CD14-positive monocyte (primary cell): ENCODE data around the gene PSAPL1. TPM values are rescaled to one million over a fixed set of nuclear protein-coding genes. Genes with fewer than 3 reads are reported as not detected.

Experiments used
- DNase-seq, 3 donors: peaks; one replicate each; pipeline ENCODE4 v3.0.0-alpha.2; 2011 to 2022
- H2AFZ ChIP-seq: 2 replicates; pipeline ENCODE4 v1.6.0; 2012; ENCODE audit warnings: mild to moderate bottlenecking, low read depth, low read length, inconsistent platforms; ENCODE audit not compliant: insufficient read depth, poor library complexity, severe bottlenecking
- H3K27ac ChIP-seq, 2 donors: 1 replicate in 1 of 2; 2 replicates in 1 of 2; pipeline ENCODE4 v1.5.1; 2012 to 2013; ENCODE audit warnings: low read length in 2 of 2, control low read depth in 1 of 2, inconsistent platforms in 1 of 2, low read depth in 1 of 2, mild to moderate bottlenecking in 1 of 2
- H3K27me3 ChIP-seq, 2 donors: one replicate each; pipeline versions ENCODE4 v1.6.0 to v1.6.1; 2011 to 2013; ENCODE audit warnings: low read length in 2 of 2; ENCODE audit not compliant: control insufficient read depth in 2 of 2, insufficient read depth in 2 of 2
- H3K36me3 ChIP-seq, 2 donors: replicated peaks in 1 of 2; 1 replicate in 1 of 2; 2 replicates in 1 of 2; pipeline versions ENCODE4 v1.5.1 to v1.6.1; 2012 to 2013; ENCODE audit warnings: low read length in 2 of 2, control low read depth in 1 of 2, inconsistent platforms in 1 of 2, mild to moderate bottlenecking in 1 of 2; ENCODE audit not compliant: insufficient read depth in 2 of 2, control insufficient read depth in 1 of 2
- H3K4me1 ChIP-seq, 2 donors: 1 replicate in 1 of 2; 2 replicates in 1 of 2; pipeline versions ENCODE4 v1.5.1 to v1.6.1; 2012 to 2013; ENCODE audit warnings: low read length in 2 of 2, control low read depth in 1 of 2, inconsistent platforms in 1 of 2, mild to moderate bottlenecking in 1 of 2, moderate library complexity in 1 of 2; ENCODE audit not compliant: insufficient read depth in 2 of 2, control insufficient read depth in 1 of 2
- H3K4me2 ChIP-seq: replicated peaks from 2 replicates; pipeline ENCODE3; 2012; ENCODE audit warnings: low read length, moderate library complexity, mild to moderate bottlenecking; ENCODE audit not compliant: poor library complexity, severe bottlenecking; ENCODE audit errors: extremely low read depth
- H3K4me3 ChIP-seq, 3 experiments: fragments of 200-600 bp in 1 of 3; sonication (generic) in 1 of 3; replicated peaks in 1 of 3; 1 replicate in 2 of 3; 2 replicates in 1 of 3; pipeline ENCODE4 v1.5.1; 2011 to 2013; ENCODE audit warnings: low read length in 3 of 3, mild to moderate bottlenecking in 3 of 3, control low read depth in 2 of 3, low read depth in 2 of 3, inconsistent platforms in 1 of 3, moderate library complexity in 1 of 3
- H3K79me2 ChIP-seq: 2 replicates; pipeline ENCODE4 v1.6.0; 2012; ENCODE audit warnings: mild to moderate bottlenecking, control low read depth, inconsistent platforms, low read length, moderate library complexity; ENCODE audit not compliant: insufficient read depth
- H3K9ac ChIP-seq: 2 replicates; pipeline ENCODE4 v1.6.0; 2017; ENCODE audit warnings: low read length, mild to moderate bottlenecking; ENCODE audit not compliant: insufficient read depth, poor library complexity, severe bottlenecking
- H3K9me3 ChIP-seq, 2 donors: replicated peaks in 1 of 2; 1 replicate in 1 of 2; 2 replicates in 1 of 2; pipeline versions ENCODE4 v1.5.1 to v1.6.1; 2012 to 2013; ENCODE audit warnings: low read length in 2 of 2, control low read depth in 1 of 2; ENCODE audit not compliant: control insufficient read depth in 1 of 2, insufficient read depth in 1 of 2
- H4K20me1 ChIP-seq: 2 replicates; pipeline ENCODE4 v1.6.0; 2012; ENCODE audit warnings: mild to moderate bottlenecking, low read length, control low read depth, moderate library complexity; ENCODE audit not compliant: insufficient read depth
- H3K27ac Mint-ChIP-seq, 7 donors: one replicate each; pipeline ENCODE4 v1.8.0; 2020; ENCODE audit warnings: mild to moderate bottlenecking in 7 of 7, mixed read lengths in 7 of 7, moderate library complexity in 6 of 7, inconsistent platforms in 2 of 7
- H3K27me3 Mint-ChIP-seq, 3 donors: one replicate each; pipeline ENCODE4 v1.8.0; 2021 to 2022; ENCODE audit warnings: low read depth in 3 of 3, mild to moderate bottlenecking in 3 of 3, mixed read lengths in 3 of 3, moderate library complexity in 3 of 3, inconsistent platforms in 1 of 3
- H3K36me3 Mint-ChIP-seq, 2 donors: one replicate each; pipeline ENCODE4 v1.8.0; 2020; ENCODE audit warnings: mixed read lengths in 2 of 2, inconsistent platforms in 1 of 2, mild to moderate bottlenecking in 1 of 2
- H3K4me1 Mint-ChIP-seq: one replicate; pipeline ENCODE4 v1.8.0; 2020; ENCODE audit warnings: mild to moderate bottlenecking, mixed read lengths
- H3K4me3 Mint-ChIP-seq, 2 donors: one replicate each; pipeline ENCODE4 v1.8.0; 2020; ENCODE audit warnings: mild to moderate bottlenecking in 2 of 2, mixed read lengths in 2 of 2, moderate library complexity in 1 of 2
- H3K9me3 Mint-ChIP-seq, 7 donors: one replicate each; pipeline ENCODE4 v1.8.0; 2020 to 2022; ENCODE audit warnings: mixed read lengths in 7 of 7, mild to moderate bottlenecking in 6 of 7, moderate library complexity in 6 of 7, inconsistent platforms in 2 of 7
- CTCF ChIP-seq: fragments of 200-600 bp; IDR thresholded peaks from one replicate; pipeline ENCODE4 v1.8.0; 2022; ENCODE audit warnings: antibody characterized with exemption, mild to moderate bottlenecking
- WGBS: methylation state at CpG from one replicate; pipeline ENCODE4 v1.1.5; 2013; ENCODE audit warnings: missing lambda C conversion rate; ENCODE audit not compliant: insufficient coverage; 5-methylcytosine and 5-hydroxymethylcytosine counted together
- intact Hi-C, 2 donors: fragments of 100-400 bp; cut with micrococcal nuclease; formaldehyde crosslinking; loops; one replicate each; pipeline versions ENCODE4 v1.15.0 to v1.15.1; 2023
- polyA plus RNA-seq, 3 donors: library from polyadenylated mRNA; depleted of rRNA in 1 of 3; unstranded in 2 of 3; stranded (reverse) in 1 of 3; fragments of 300-500 nt in 2 of 3; fragments of >200 nt in 1 of 3; fragmentation: Illumina TruSeq in 2 of 3; gene quantifications; 1 replicate in 2 of 3; 2 replicates in 1 of 3; pipeline ENCODE4 v1.2.3, GENCODE V29; 2012 to 2021

Gene PSAPL1
- polyA plus RNA-seq, 3 donors, result not detected

DNA sequence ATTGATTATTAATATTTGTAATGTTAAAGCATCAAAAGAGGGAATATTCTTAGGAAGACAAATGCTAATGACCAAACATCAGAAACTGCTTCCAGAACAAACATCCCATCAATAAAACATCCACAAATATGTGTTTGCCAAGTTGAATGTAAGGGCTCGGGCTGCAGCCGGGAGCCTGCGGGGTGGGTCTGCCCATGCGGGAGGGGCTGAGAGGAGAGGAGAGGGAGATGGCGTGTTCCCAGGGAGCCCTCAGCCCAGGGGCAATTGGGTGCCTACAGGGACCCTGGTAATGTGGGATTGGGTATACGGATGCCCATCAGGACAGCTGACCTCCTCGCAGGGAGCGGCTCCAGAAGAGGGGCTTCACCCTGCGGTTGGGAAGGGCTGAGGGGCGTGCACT, 38.4 kb upstream of the PSAPL1 start:
- Mint-ChIP-seq H3K9me3 (no peaks in the 10 kb centered on the region), H3K36me3 (no peaks in the 10 kb centered on the region), H3K27ac (no peak overlapping the region), H3K4me1 (no peaks in the 10 kb centered on the region), H3K4me3 (no peak overlapping the region), H3K27me3 (peaks cover 17 to 21% (median 19%) of the 10 kb centered on the region in 3 donors)
- no peaks in the 10 kb centered on the region for H4K20me1 ChIP-seq
- no peak overlapping the region for H3K4me2 ChIP-seq
- no peak for TF ChIP-seq CTCF
- H3K9ac ChIP-seq, result no peak overlapping the region
- 92% methylated on average over 8 of the region's 10 CpGs for WGBS
- H3K27me3 ChIP-seq, result no peaks in the 10 kb centered on the region
- no peak for DNase-seq
- H3K79me2 ChIP-seq, result no peaks in the 10 kb centered on the region
- H3K9me3 ChIP-seq, result no peaks in the 10 kb centered on the region
- H2AFZ ChIP-seq, result no peak overlapping the region
- no peaks in the 10 kb centered on the region for H3K4me1 ChIP-seq
- H3K36me3 ChIP-seq, result no peaks in the 10 kb centered on the region
- intact Hi-C loops, result no loop called here
- H3K4me3 ChIP-seq, result no peak overlapping the region
- no peak overlapping the region for H3K27ac ChIP-seq

DNA sequence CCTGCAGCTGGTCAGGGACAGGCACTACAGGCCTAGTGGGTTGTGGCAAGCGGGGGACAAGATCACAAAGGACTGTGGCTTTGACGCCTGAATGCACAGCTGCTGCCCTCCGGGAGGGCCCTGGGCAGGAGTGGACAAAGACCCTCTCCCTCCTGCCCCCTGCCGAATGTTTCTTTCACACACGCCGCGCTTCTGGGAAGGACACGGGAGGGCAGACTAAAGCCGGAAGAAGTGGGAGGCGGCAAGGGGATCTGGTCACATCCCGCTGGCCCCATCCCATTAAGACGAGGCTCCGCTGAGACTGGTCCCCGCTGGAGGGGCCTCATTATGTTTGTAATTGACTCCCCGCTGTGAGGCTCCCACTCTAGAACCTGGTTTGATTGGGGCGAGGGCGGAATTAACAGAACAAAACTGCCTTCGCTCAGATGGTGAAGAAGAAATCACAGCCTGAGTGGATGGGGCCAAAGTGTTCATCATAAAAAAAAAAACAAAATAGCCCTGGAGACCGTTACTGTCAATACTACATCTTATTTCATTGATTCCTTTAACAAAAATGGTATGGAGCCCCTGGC, 37.8 kb upstream of the PSAPL1 start:
- no peak overlapping the region for H3K9ac ChIP-seq
- WGBS, result 36% methylated on average over 15 of the region's 19 CpGs
- H3K9me3 ChIP-seq, result no peaks in the 10 kb centered on the region
- Mint-ChIP-seq H3K4me1 (no peaks in the 10 kb centered on the region), H3K27me3 (peaks cover 17 to 21% (median 19%) of the 10 kb centered on the region in 3 donors), H3K4me3 (no peak overlapping the region), H3K9me3 (no peaks in the 10 kb centered on the region), H3K36me3 (no peaks in the 10 kb centered on the region), H3K27ac (peak overlapping the region in 1 of 7 donors; percentile 48)
- H3K4me3 ChIP-seq, result no peak overlapping the region
- H4K20me1 ChIP-seq, result no peaks in the 10 kb centered on the region
- no peaks in the 10 kb centered on the region for H3K36me3 ChIP-seq
- H2AFZ ChIP-seq, result no peak overlapping the region
- no peaks in the 10 kb centered on the region for H3K4me1 ChIP-seq
- H3K27me3 ChIP-seq, result no peaks in the 10 kb centered on the region
- no peak for DNase-seq
- H3K4me2 ChIP-seq, result no peak overlapping the region
- no peak overlapping the region for H3K27ac ChIP-seq
- no peaks in the 10 kb centered on the region for H3K79me2 ChIP-seq
- intact Hi-C loops, result no loop called here
- TF ChIP-seq CTCF, result no peak
